ENCODE measurements around the gene DBX1. TPM values are rescaled to one million over a fixed set of nuclear protein-coding genes. Genes with fewer than 3 reads are reported as not detected.

Gene DBX1
- total RNA-seq, 4 donors from 2014 or later = not detected

GRCh38 chr11:20120134-20120925 lies 39.9 kb downstream of the DBX1 start:
- Histone ChIP-seq H3K4me1 (no peaks in the 10 kb centered on the region), H3K9me3 (no peaks in the 10 kb centered on the region), H3K4me3 (no peak overlapping the region), H3K27ac (no peak overlapping the region), H3K27me3 (no peaks in the 10 kb centered on the region), H3K36me3 (no peaks in the 10 kb centered on the region)
- no peak for DNase-seq
- intact Hi-C loops (cut with DNase I; ENCODE audit: low total_unique reads) = loop anchor here (10.0 kb wide), 1 partner anchor 566 kb away; no protein-coding TSS in a partner anchor
- no peak for TF ChIP-seq CTCF (IDR thresholded peaks at IDR 0.05)
- TF ChIP-seq POLR2A (IDR thresholded peaks at IDR 0.05) = no peak

GRCh38 chr11:20119315-20119714 lies 41.0 kb downstream of the DBX1 start:
- intact Hi-C loops (cut with DNase I; ENCODE audit: low total_unique reads) = loop anchor here (10.0 kb wide), 1 partner anchor 65 kb away; no protein-coding TSS in a partner anchor
- TF ChIP-seq POLR2A (IDR thresholded peaks at IDR 0.05) (no peak), CTCF (IDR thresholded peaks at IDR 0.05) (no peak)

GRCh38 chr11:20118209-20118608 lies 42.1 kb downstream of the DBX1 start:
- H3K9me3 ChIP-seq = no peaks in the 10 kb centered on the region
- no peak overlapping the region for H3K4me3 ChIP-seq
- intact Hi-C loops (cut with DNase I; ENCODE audit: low total_unique reads) = loop anchor here (10.0 kb wide), 1 partner anchor 63 kb away; no protein-coding TSS in a partner anchor
- H3K27me3 ChIP-seq = no peaks in the 10 kb centered on the region
- TF ChIP-seq CTCF (IDR thresholded peaks at IDR 0.05) = no peak
- TF ChIP-seq POLR2A (IDR thresholded peaks at IDR 0.05) = no peak
- H3K4me1 ChIP-seq = no peaks in the 10 kb centered on the region
- DNase-seq = no peak
- no peaks in the 10 kb centered on the region for H3K36me3 ChIP-seq
- no peak overlapping the region for H3K27ac ChIP-seq

More at GRCh38 chr11:20119315-20119714, 41.0 kb downstream of the DBX1 start:
- Histone ChIP-seq H3K27ac (no peak overlapping the region), H3K4me1 (no peaks in the 10 kb centered on the region), H3K4me3 (no peak overlapping the region), H3K27me3 (no peaks in the 10 kb centered on the region), H3K9me3 (no peaks in the 10 kb centered on the region), H3K36me3 (no peaks in the 10 kb centered on the region)
- DNase-seq = no peak

GRCh38 chr11:20117291-20117690 lies 43.0 kb downstream of the DBX1 start:
- DNase-seq = no peak
- no peak for TF ChIP-seq CTCF (IDR thresholded peaks at IDR 0.05)
- no peak for TF ChIP-seq POLR2A (IDR thresholded peaks at IDR 0.05)
- H3K27me3 ChIP-seq = no peaks in the 10 kb centered on the region
- H3K9me3 ChIP-seq = no peaks in the 10 kb centered on the region
- H3K27ac ChIP-seq = no peak overlapping the region
- no peaks in the 10 kb centered on the region for H3K4me1 ChIP-seq
- no peak overlapping the region for H3K4me3 ChIP-seq
- H3K36me3 ChIP-seq = no peaks in the 10 kb centered on the region
- intact Hi-C loops (cut with DNase I; ENCODE audit: low total_unique reads) = loop anchor here (10.0 kb wide), 1 partner anchor 62 kb away; no protein-coding TSS in a partner anchor

- Histone ChIP-seq H3K36me3 (no peaks in the 10 kb centered on the region), H3K27ac (no peak overlapping the region)
These were observed 43.5 kb downstream of the DBX1 start for GRCh38 chr11:20116825-20117224.

More at GRCh38 chr11:20116825-20117224, 43.5 kb downstream of the DBX1 start:
- no peaks in the 10 kb centered on the region for H3K9me3 ChIP-seq
- TF ChIP-seq POLR2A (IDR thresholded peaks at IDR 0.05) (no peak), CTCF (IDR thresholded peaks at IDR 0.05) (no peak)
- no peaks in the 10 kb centered on the region for H3K27me3 ChIP-seq
- no peak for DNase-seq
- no peaks in the 10 kb centered on the region for H3K4me1 ChIP-seq
- no peak overlapping the region for H3K4me3 ChIP-seq
- intact Hi-C loops (cut with DNase I; ENCODE audit: low total_unique reads) = loop anchor here (10.0 kb wide), 1 partner anchor 62 kb away; no protein-coding TSS in a partner anchor
